Sigmoid colon (tissue), 4 donors: ENCODE results near the gene NDRG2.

Experiments
- CTCF ChIP-seq, 4 experiments: fragments of 450-650 bp in 3 of 4; fragments of 200-600 bp in 1 of 4; IDR thresholded peaks; one replicate each; pipeline ENCODE4 v1.5.1; 2016 to 2019; ENCODE audit warnings: antibody characterized with exemption in 4 of 4, mild to moderate bottlenecking in 3 of 4, moderate library complexity in 2 of 4
- EP300 ChIP-seq, 4 donors: sonication (generic); formaldehyde crosslinking; IDR thresholded peaks; one replicate each; pipeline ENCODE4 v1.6.1; 2017; ENCODE audit warnings: antibody characterized with exemption in 4 of 4
- POLR2A ChIP-seq, 2 donors: fragments of 450-650 bp; IDR thresholded peaks; one replicate each; pipeline ENCODE4 v1.6.1; 2016; ENCODE audit warnings: antibody characterized with exemption in 2 of 2, mild to moderate bottlenecking in 2 of 2, moderate library complexity in 2 of 2

- TF ChIP-seq CTCF (IDR thresholded peaks at IDR 0.05) (no peak), EP300 (IDR thresholded peaks at IDR 0.05) (no peak), POLR2A (IDR thresholded peaks at IDR 0.05) (no peak)
These were observed 28.3 kb downstream of the NDRG2 start for GRCh38 chr14:20996521-20996920.
